Smooth muscle cell (in vitro differentiated cells): ENCODE data around the gene TACC3. TPM values are rescaled to one million over a fixed set of nuclear protein-coding genes. Genes with fewer than 3 reads are reported as not detected.

ENCODE experiments used
- DNase-seq: peaks from one replicate; lab custom pipeline; 2025; ENCODE audit not compliant: unreplicated experiment; lab: John Stamatoyannopoulos, UW
- H2AFZ ChIP-seq: fragments of 200-600 bp; sonication (generic); 2 replicates; pipeline ENCODE4 v1.6.0; 2016; ENCODE audit warnings: antibody characterized with exemption, low read depth, mild to moderate bottlenecking
- H3F3A ChIP-seq: fragments of 200-600 bp; sonication (generic); 2 replicates; pipeline ENCODE4 v1.6.0; 2017; ENCODE audit warnings: antibody characterized with exemption, low read depth
- H3K27ac ChIP-seq: fragments of 200-600 bp; sonication (generic); 2 replicates; pipeline ENCODE4 v1.5.1; 2016; ENCODE audit warnings: low read depth, mild to moderate bottlenecking
- H3K27me3 ChIP-seq: fragments of 200-600 bp; sonication (generic); 2 replicates; pipeline ENCODE4 v1.6.1; 2016; ENCODE audit warnings: low read depth, mild to moderate bottlenecking
- H3K36me3 ChIP-seq: fragments of 200-600 bp; sonication (generic); 2 replicates; pipeline ENCODE4 v1.5.1; 2016; ENCODE audit warnings: low read depth
- H3K4me1 ChIP-seq: fragments of 200-600 bp; sonication (generic); 2 replicates; pipeline ENCODE4 v1.5.1; 2016; ENCODE audit warnings: low read depth
- H3K4me2 ChIP-seq: fragments of 200-600 bp; sonication (generic); 2 replicates; pipeline ENCODE4 v1.6.0; 2016; ENCODE audit warnings: mild to moderate bottlenecking
- H3K4me3 ChIP-seq: fragments of 200-600 bp; sonication (generic); 2 replicates; pipeline ENCODE4 v1.5.1; 2016; ENCODE audit warnings: mild to moderate bottlenecking
- H3K79me2 ChIP-seq: fragments of 200-600 bp; sonication (generic); 2 replicates; pipeline ENCODE4 v1.6.0; 2016; ENCODE audit warnings: low read depth, mild to moderate bottlenecking
- H3K9ac ChIP-seq: fragments of 200-600 bp; sonication (generic); 2 replicates; pipeline ENCODE4 v1.6.0; 2016; ENCODE audit warnings: low read depth
- H3K9me3 ChIP-seq: fragments of 200-600 bp; sonication (generic); replicated peaks from 2 replicates; pipeline ENCODE4 v1.5.1; 2016; ENCODE audit warnings: low read depth
- H4K20me1 ChIP-seq: fragments of 200-600 bp; sonication (generic); 2 replicates; pipeline ENCODE4 v1.6.0; 2016; ENCODE audit warnings: low read depth
- WGBS: methylation state at CpG from one replicate; pipeline ENCODE4 v1.1.7; 2016; ENCODE audit warnings: low lambda C conversion rate; 5-methylcytosine and 5-hydroxymethylcytosine counted together
- polyA plus RNA-seq: library from polyadenylated mRNA; unstranded; fragments of >200 nt; fragmentation: Nextera tagmentation; extraction: Ambion mirVana; gene quantifications from 2 replicates; pipeline ENCODE4 v1.2.1, GENCODE V29; 2016
- small RNA-seq: library from RNA; depleted of rRNA; stranded (forward); fragments of <200 nt; gene quantifications from one replicate; pipeline ENCODE3, GENCODE V24; 2014
- total RNA-seq: library from RNA; depleted of rRNA; stranded (reverse); fragments of >200 nt; gene quantifications from 2 replicates; pipeline ENCODE4 v1.2.3, GENCODE V29; 2014
- TF ChIP-seq, protein P1 (sequence below): fragments of 200-600 bp; sonication (generic); IDR thresholded peaks from 2 replicates; pipeline ENCODE4 v1.5.1; 2017; ENCODE audit warnings: borderline replicate concordance, mild to moderate bottlenecking, antibody characterized with exemption; ENCODE audit not compliant: insufficient read depth, poor library complexity, severe bottlenecking

TACC3 gene
- total and polyA plus RNA-seq, 2 experiments from 2014 or later: 12.5 to 19.4 TPM

DNA sequence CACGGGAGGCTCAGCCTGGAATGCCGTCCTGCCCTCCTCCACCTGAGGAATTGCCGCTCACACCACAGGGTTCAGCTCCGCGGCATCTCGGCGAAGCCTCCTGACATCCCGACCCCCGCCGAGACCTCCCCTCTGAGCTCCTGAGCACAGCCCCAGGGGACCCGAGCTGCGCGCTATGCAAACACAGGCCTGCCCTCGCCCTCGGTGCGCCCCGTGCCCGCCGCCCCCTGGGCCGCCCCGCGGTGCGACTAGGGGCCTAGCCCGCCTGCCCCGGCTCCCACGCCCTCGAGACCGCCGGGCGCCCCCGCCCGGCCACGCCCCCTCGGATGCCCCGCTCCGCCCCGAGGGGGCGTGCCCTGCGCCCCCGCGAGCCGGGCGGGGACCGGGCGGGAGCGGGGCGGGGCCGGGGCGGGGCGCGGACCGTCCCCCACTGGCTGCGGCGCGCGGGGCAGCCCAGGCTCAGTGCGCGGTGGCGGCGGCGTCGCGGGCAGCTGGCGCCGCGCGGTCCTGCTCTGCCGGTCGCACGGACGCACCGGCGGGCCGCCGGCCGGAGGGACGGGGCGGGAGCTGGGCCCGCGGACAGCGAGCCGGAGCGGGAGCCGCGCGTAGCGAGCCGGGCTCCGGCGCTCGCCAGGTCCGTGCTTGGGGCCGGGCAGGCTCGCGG is 71.6 kb downstream of the TACC3 start, which contains the start of gene FGFR3:
Gene FGFR3 (plus strand): TSS at position 462 of the 664 bp plus-strand sequence. CDS start 642 bp downstream, outside the sequence.
- Histone ChIP-seq H4K20me1 (peaks cover 27% of the 10 kb centered on the region), H3K4me3 (peak within 1 kb of the TSS; percentile 61), H3F3A (no peaks in the 10 kb centered on the region), H3K36me3 (no peaks in the 10 kb centered on the region), H3K4me1 (peaks cover 15% of the 10 kb centered on the region), H2AFZ (peak within 1 kb of the TSS; percentile 45), H3K79me2 (no peaks in the 10 kb centered on the region), H3K4me2 (peak within 1 kb of the TSS; percentile 95), H3K9me3 (no peaks in the 10 kb centered on the region), H3K27me3 (peaks cover 7% of the 10 kb centered on the region), H3K27ac (no peak within 1 kb of the TSS), H3K9ac (no peak within 1 kb of the TSS)
- DNase-seq: no peak
- 3% methylated on average over 28 of the region's 95 CpGs for WGBS
- TF ChIP-seq, protein P1, sequence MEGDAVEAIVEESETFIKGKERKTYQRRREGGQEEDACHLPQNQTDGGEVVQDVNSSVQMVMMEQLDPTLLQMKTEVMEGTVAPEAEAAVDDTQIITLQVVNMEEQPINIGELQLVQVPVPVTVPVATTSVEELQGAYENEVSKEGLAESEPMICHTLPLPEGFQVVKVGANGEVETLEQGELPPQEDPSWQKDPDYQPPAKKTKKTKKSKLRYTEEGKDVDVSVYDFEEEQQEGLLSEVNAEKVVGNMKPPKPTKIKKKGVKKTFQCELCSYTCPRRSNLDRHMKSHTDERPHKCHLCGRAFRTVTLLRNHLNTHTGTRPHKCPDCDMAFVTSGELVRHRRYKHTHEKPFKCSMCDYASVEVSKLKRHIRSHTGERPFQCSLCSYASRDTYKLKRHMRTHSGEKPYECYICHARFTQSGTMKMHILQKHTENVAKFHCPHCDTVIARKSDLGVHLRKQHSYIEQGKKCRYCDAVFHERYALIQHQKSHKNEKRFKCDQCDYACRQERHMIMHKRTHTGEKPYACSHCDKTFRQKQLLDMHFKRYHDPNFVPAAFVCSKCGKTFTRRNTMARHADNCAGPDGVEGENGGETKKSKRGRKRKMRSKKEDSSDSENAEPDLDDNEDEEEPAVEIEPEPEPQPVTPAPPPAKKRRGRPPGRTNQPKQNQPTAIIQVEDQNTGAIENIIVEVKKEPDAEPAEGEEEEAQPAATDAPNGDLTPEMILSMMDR: no peak

- no peak for DNase-seq
- Histone ChIP-seq H3K27me3 (peaks cover 7% of the 10 kb centered on the region), H2AFZ (no peak overlapping the region), H3K9ac (no peak overlapping the region), H4K20me1 (peaks cover 27% of the 10 kb centered on the region), H3K36me3 (no peaks in the 10 kb centered on the region), H3K9me3 (no peaks in the 10 kb centered on the region), H3F3A (no peaks in the 10 kb centered on the region), H3K27ac (no peak overlapping the region), H3K4me3 (peak overlapping the region; percentile 61), H3K4me1 (peaks cover 13% of the 10 kb centered on the region), H3K79me2 (no peaks in the 10 kb centered on the region), H3K4me2 (peak overlapping the region; percentile 95)
- TF ChIP-seq, protein P1: no peak
- 0% methylated on average over 4 of the region's 44 CpGs for WGBS
Measured at GRCh38 chr4:1793496-1793840, 72.1 kb downstream of the TACC3 start.

- WGBS: 1% methylated on average over 60 of the region's 101 CpGs
- H2AFZ ChIP-seq: peak overlapping the region; percentile 45
Measured at GRCh38 chr4:1793940-1794808, 72.9 kb downstream of the TACC3 start.

More at GRCh38 chr4:1793940-1794808, 72.9 kb downstream of the TACC3 start:
- H3K36me3 ChIP-seq: no peaks in the 10 kb centered on the region
- no peak for DNase-seq
- H3K27me3 ChIP-seq: peaks cover 7% of the 10 kb centered on the region
- no peaks in the 10 kb centered on the region for H3K79me2 ChIP-seq
- H3K9me3 ChIP-seq: no peaks in the 10 kb centered on the region
- peak overlapping the region; percentile 61 for H3K4me3 ChIP-seq
- no peaks in the 10 kb centered on the region for H3F3A ChIP-seq
- peaks cover 13% of the 10 kb centered on the region for H3K4me1 ChIP-seq
- no peak overlapping the region for H3K9ac ChIP-seq
- H3K27ac ChIP-seq: no peak overlapping the region
- H4K20me1 ChIP-seq: peaks cover 27% of the 10 kb centered on the region
- TF ChIP-seq, protein P1: no peak
- H3K4me2 ChIP-seq: peak overlapping the region; percentile 95

Small RNAs within 50 kb of the gene (small RNA-seq; reads per million reads assigned to genes)
- gene RF00019: not detected

Other genes with a start within 250 kb of the TACC3 start
- not detected in 2 replicates for gene FAM53A, start 37.2 kb upstream of the TACC3 start, total RNA-seq
- gene FAM53A, start 37.2 kb upstream of the TACC3 start, polyA plus RNA-seq: 0.70 and 2.7 TPM in 2 replicates
- 57.1 and 63.9 TPM in 2 replicates for gene SLBP, start 9.2 kb upstream of the TACC3 start, total RNA-seq
- 55.4 and 57.3 TPM in 2 replicates for gene SLBP, start 9.2 kb upstream of the TACC3 start, polyA plus RNA-seq
- gene TMEM129, start 198 bp upstream of the TACC3 start, total RNA-seq: 29.9 and 30.4 TPM in 2 replicates
- gene TMEM129, start 198 bp upstream of the TACC3 start, polyA plus RNA-seq: 49.0 and 50.5 TPM in 2 replicates
- gene FGFR3, start 71.8 kb downstream of the TACC3 start, total RNA-seq: 6.4 and 6.6 TPM in 2 replicates
- gene FGFR3, start 71.8 kb downstream of the TACC3 start, polyA plus RNA-seq: 13.6 and 15.1 TPM in 2 replicates
- 17.1 and 17.4 TPM in 2 replicates for gene LETM1, start 134.6 kb downstream of the TACC3 start, total RNA-seq
- gene LETM1, start 134.6 kb downstream of the TACC3 start, polyA plus RNA-seq: 15.3 and 16.2 TPM in 2 replicates
- gene NSD2, start 149.9 kb downstream of the TACC3 start, total RNA-seq: 15.0 and 15.9 TPM in 2 replicates
- gene NSD2, start 149.9 kb downstream of the TACC3 start, polyA plus RNA-seq: 13.0 and 19.9 TPM in 2 replicates